ENCODE measurements around the gene SPEG. TPM values are rescaled to one million over a fixed set of nuclear protein-coding genes. Genes with fewer than 3 reads are reported as not detected.

Gene SPEG
- total RNA-seq, 2 donors from 2014 or later, result 30.7 to 53.4 TPM

- H3K27ac ChIP-seq, result no peak overlapping the region
- intact Hi-C loops (cut with DNase I), result no loop called here
- 80% methylated on average over 22 of the region's 23 CpGs for WGBS
- no peaks in the 10 kb centered on the region for H3K27me3 ChIP-seq (replicated peaks; ENCODE audit: insufficient read depth)
- H3K4me3 ChIP-seq, result no peak overlapping the region
- H3K4me1 ChIP-seq (replicated peaks), result no peaks in the 10 kb centered on the region
- no peaks in the 10 kb centered on the region for H3K36me3 ChIP-seq
- no peaks in the 10 kb centered on the region for H3K9me3 ChIP-seq
- DNase-seq (ENCODE audit: low spot score), result no peak
- no peak for TF ChIP-seq CTCF (IDR thresholded peaks at IDR 0.05)
- TF ChIP-seq POLR2A (IDR thresholded peaks at IDR 0.05), result no peak
- no peak for TF ChIP-seq POLR2AphosphoS5 (IDR thresholded peaks at IDR 0.05)
Measured at GRCh38 chr2:219490186-219490585, 55.5 kb downstream of the SPEG start.

- intact Hi-C loops (cut with DNase I), result no loop called here
- Histone ChIP-seq H3K4me3 (no peak overlapping the region), H3K27me3 (replicated peaks; ENCODE audit: insufficient read depth) (no peaks in the 10 kb centered on the region), H3K9me3 (no peaks in the 10 kb centered on the region), H3K4me1 (replicated peaks) (no peaks in the 10 kb centered on the region), H3K36me3 (no peaks in the 10 kb centered on the region), H3K27ac (no peak overlapping the region)
- TF ChIP-seq POLR2A (IDR thresholded peaks at IDR 0.05) (no peak), POLR2AphosphoS5 (IDR thresholded peaks at IDR 0.05) (no peak), CTCF (IDR thresholded peaks at IDR 0.05) (no peak)
- WGBS, result 76% methylated on average over 10 of the region's 10 CpGs
- no peak for DNase-seq (ENCODE audit: low spot score)
Measured at GRCh38 chr2:219490600-219491130, 56.0 kb downstream of the SPEG start.

- Histone ChIP-seq H3K36me3 (no peaks in the 10 kb centered on the region), H3K4me1 (replicated peaks) (no peaks in the 10 kb centered on the region), H3K4me3 (no peak overlapping the region), H3K27me3 (replicated peaks; ENCODE audit: insufficient read depth) (no peaks in the 10 kb centered on the region), H3K27ac (no peak overlapping the region), H3K9me3 (no peaks in the 10 kb centered on the region)
- intact Hi-C loops (cut with DNase I), result no loop called here
- WGBS, result 82% methylated on average over 14 of the region's 14 CpGs
- no peak for DNase-seq (ENCODE audit: low spot score)
- no peak for TF ChIP-seq POLR2A (IDR thresholded peaks at IDR 0.05)
- TF ChIP-seq POLR2AphosphoS5 (IDR thresholded peaks at IDR 0.05), result no peak
- no peak for TF ChIP-seq CTCF (IDR thresholded peaks at IDR 0.05)
Measured at GRCh38 chr2:219491278-219491963, 56.8 kb downstream of the SPEG start.

- H3K36me3 ChIP-seq, result no peaks in the 10 kb centered on the region
- WGBS, result 79% methylated on average over 19 of the region's 20 CpGs
- no peak overlapping the region for H3K27ac ChIP-seq
- TF ChIP-seq CTCF (IDR thresholded peaks at IDR 0.05) (no peak), POLR2AphosphoS5 (IDR thresholded peaks at IDR 0.05) (no peak), POLR2A (IDR thresholded peaks at IDR 0.05) (no peak)
- H3K4me3 ChIP-seq, result no peak overlapping the region
- peaks cover 5% of the 10 kb centered on the region for H3K4me1 ChIP-seq (replicated peaks)
- H3K9me3 ChIP-seq, result no peaks in the 10 kb centered on the region
- intact Hi-C loops (cut with DNase I), result no loop called here
- DNase-seq (ENCODE audit: low spot score), result no peak
- no peaks in the 10 kb centered on the region for H3K27me3 ChIP-seq (replicated peaks; ENCODE audit: insufficient read depth)
Measured at GRCh38 chr2:219492575-219492974, 57.9 kb downstream of the SPEG start.

GRCh38 chr2:219493086-219493485 lies 58.4 kb downstream of the SPEG start:
- H3K4me3 ChIP-seq, result no peak overlapping the region
- no peaks in the 10 kb centered on the region for H3K36me3 ChIP-seq
- TF ChIP-seq CTCF (IDR thresholded peaks at IDR 0.05), result no peak
- TF ChIP-seq POLR2A (IDR thresholded peaks at IDR 0.05), result no peak
- TF ChIP-seq POLR2AphosphoS5 (IDR thresholded peaks at IDR 0.05), result no peak
- DNase-seq (ENCODE audit: low spot score), result no peak
- peaks cover 5% of the 10 kb centered on the region for H3K4me1 ChIP-seq (replicated peaks)
- H3K9me3 ChIP-seq, result no peaks in the 10 kb centered on the region
- intact Hi-C loops (cut with DNase I), result no loop called here
- no peaks in the 10 kb centered on the region for H3K27me3 ChIP-seq (replicated peaks; ENCODE audit: insufficient read depth)
- WGBS, result 92% methylated on average over 5 of the region's 5 CpGs
- H3K27ac ChIP-seq, result no peak overlapping the region

All from prostate gland (tissue), 2 donors.